ENCODE data around the gene ARHGEF2.

ARHGEF2 gene

GRCh38 chr1:155978325-155978972, at the start of gene ARHGEF2:
TSS of gene ARHGEF2 (minus strand) at chr1:155978547. CDS start at chr1:155978427, 120 bp downstream.
- DNase-seq = peak; percentile 32

DNA sequence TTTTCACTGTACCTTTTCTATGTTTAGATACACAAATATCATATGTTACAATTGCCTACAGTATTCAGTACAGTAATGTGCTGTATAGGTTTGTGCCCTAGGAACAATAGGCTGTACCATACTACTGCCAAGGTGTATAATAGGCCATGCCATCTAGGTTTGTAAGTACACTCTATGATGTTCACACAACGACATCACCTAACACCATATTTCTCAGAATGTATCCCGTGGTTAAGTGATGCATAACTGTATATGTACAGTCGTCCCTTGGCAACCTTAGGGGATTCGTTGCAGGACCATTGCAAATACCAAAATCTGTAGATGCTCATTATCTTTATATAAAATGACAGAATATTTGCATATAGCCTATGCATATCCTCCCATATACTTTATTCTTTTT, 48.2 kb upstream of the ARHGEF2 start:
- no peak for DNase-seq

- peak; percentile 17 for DNase-seq
Measured at GRCh38 chr1:156025876-156026275, 47.5 kb upstream of the ARHGEF2 start.

GRCh38 chr1:156024801-156025200, 46.5 kb upstream of the ARHGEF2 start:
- DNase-seq = no peak

DNA sequence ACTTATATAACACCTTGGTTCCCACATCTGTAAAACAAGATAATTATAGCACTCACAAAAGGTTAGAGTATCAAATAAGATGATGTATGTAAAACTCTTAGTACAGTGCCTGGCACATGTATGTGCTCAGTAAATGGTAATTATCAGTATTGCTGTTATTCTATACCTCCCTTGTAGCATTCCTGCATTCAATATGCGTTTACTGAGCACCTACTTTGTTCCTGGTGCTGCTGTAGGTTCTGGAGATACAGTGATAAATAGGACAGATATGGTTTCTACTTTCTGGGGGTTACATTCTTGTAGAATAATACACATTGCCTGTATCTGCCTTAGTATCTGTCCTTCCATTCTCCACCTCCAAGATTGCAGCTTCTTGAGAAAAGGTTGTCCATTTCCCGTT, 43.6 kb upstream of the ARHGEF2 start:
- no peak for DNase-seq

DNA sequence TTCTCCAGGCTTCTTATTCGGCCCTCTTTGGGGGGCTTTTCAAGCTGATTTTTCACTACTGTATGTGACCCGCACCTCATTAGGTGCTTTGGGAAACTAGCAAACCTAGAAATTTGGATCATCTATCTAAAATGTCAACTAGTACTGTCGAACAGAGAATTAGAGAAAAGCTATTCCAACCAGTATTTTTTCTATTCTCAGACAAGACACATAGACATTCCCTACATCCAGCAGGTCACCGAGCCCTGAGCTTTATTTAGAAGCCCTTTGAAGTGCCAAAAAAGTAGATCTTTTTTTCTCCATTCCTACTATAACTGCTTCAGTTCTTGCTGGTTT, 42.7 kb upstream of the ARHGEF2 start:
- no peak for DNase-seq

GRCh38 chr1:156020293-156021092, 42.1 kb upstream of the ARHGEF2 start, which contains the start of gene SSR2:
TSS of gene SSR2 (minus strand) at chr1:156020951. CDS start at chr1:156020167, 784 bp downstream.
- DNase-seq = peak; percentile 87

DNA sequence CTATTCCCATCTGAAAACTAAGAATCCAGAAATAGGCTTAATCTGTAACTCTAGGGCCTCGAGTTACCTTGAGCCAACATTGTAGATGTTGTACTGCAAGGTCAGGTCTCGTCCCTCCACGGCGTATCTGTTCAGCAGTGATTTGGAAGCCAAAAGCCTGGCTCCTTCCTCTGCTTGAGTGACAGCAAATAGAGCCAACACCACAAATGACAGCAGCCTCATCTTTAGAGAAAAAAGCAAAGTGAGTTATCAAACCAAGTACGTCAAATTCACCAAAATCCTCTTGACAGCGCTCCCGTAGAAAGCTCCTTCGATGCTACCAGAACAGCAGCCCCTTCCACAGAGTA, 41.6 kb upstream of the ARHGEF2 start:
- no peak for DNase-seq

- no peak for DNase-seq
Measured at GRCh38 chr1:156014829-156015228, 36.5 kb upstream of the ARHGEF2 start.

DNA sequence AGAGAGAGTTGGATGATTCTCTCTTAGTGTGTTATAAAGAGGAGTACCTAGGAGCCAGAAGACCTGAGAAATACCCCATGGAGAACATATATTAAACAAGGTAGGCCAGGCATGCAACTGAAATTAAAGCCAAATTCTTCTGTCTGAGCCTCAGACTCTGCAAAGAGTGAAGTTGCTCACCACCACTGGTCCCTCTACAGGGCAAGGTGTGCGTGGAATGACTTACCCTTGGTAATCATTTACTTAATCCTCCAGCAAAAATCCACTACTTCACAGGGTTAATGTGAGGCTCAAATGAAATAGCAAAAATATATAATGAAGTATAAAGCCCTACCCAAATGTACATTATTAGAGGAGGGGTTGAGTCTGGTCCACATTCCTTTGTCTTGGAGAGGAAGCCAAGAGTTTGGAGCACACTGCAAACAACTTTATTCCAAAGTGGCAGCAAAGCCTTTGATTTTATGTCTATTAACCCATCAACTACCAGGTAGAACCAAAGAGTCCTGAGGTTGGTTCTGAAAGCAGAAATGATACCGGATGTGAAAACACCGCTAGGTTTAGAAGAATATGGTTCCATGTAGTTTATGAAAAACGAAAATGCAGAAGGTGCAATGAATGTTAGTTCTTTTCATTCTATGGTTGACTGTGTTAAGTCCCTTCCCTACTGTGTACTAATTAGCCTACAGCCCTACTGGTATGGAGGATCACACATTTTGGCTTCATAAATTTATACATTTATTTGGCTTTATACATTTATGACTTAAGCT, 33.9 kb upstream of the ARHGEF2 start:
- DNase-seq = no peak

GRCh38 chr1:156009404-156009803, 31.1 kb upstream of the ARHGEF2 start:
- no peak for DNase-seq

DNA sequence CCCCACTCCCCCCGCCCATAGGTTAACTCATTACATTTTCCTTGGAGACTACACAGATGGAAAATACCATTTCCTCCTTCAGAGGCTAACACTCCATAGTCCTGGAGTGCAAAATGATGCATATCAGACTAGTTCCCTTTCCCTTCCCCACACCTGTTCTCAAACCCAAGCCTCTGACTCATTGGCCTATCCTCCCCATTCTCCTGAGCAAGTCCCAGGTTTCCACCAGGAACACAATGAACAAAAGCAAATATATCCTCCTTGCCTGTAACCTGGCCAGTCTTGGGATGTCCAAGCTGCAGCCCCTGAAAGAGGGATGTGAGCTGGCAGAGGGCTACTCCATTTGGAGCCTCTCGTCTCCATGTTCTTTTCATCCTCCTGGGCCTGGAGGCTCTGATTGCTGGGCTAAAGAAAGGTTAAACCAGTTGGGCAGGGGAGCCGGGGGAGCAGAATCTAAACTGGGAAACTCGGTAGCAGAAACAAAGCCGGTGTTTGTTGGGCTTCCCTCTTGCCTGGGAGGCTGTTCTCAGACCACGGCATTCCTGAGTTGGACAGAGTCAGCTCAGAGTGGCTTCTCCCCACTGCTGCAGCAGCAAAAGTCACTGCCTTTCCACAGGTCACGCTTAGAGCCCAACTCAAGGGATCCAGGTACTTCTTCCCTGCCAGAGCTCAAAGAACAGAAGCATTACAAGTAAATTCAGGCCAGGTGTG, 28.5 kb upstream of the ARHGEF2 start:
- DNase-seq = no peak

GRCh38 chr1:156004843-156005584, 26.7 kb upstream of the ARHGEF2 start:
- no peak for DNase-seq

- no peak for DNase-seq
Measured at GRCh38 chr1:156003923-156004188, 25.5 kb upstream of the ARHGEF2 start.

DNA sequence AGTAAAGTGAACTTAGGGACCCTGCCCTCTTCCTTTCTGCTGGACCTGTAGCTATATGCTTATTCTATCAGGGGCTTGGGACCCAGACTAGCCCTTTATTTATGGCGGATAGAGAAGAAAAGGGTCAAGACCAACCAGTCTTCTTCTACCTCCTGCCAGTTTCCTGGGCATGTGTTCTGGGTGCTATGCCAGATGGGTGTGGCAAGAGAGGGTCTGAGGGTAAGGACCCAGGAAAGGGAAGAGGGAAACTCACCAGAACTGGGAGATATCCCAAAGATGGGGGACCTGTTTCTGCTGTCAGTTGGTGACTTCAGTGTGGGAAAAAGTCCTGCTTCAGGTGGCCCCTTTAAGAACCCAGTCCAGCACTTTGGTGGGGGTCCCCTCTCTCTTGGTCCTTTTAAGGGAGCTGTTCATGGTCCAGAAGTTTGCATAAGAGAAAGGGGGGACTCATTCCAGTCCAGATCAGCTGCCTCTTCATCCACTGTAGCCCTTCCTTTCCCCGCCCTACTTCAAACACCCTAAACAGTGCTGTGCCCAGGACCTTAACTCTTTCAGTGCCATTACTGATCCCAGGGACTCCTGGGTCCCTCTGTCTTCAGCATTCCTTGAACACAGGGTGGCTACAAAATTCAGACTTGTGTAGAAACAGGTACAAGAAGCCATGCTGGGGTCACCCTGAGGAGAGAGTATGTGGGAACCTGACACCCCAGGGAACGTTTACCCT, 24.0 kb upstream of the ARHGEF2 start:
- no peak for DNase-seq

- DNase-seq = no peak
Measured at GRCh38 chr1:156001662-156002171, 23.4 kb upstream of the ARHGEF2 start.

DNA sequence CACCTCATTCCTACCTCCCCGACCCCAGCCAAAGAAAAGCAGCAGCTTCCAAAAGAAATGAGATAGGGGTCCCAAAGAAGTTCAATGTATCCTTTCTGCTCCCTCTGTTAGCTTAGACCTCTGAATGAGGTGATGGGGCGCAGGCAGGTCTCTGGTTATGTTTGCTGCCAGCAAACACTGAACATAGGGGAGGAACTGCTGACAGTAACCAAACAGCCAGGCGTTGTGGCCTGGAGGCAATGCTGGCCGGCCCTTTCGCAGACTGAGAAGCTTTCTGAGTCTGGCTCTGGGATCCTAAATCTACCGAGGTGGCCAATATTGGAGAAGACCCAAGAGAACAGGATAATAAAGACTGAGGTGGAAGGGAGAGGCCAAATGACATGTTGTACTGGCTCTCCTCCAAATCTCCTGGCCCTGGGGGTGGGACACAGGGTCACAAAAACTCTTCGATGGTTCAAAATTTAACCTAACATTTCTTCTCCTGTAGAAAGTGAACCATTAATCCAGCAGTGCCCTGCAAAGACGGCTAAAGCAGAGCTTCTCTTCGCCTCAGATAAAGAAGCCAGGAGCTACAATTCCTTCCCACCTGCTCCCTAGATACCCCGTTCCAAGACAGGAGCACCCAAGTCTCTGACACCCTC, 22.8 kb upstream of the ARHGEF2 start:
- DNase-seq = no peak

DNA sequence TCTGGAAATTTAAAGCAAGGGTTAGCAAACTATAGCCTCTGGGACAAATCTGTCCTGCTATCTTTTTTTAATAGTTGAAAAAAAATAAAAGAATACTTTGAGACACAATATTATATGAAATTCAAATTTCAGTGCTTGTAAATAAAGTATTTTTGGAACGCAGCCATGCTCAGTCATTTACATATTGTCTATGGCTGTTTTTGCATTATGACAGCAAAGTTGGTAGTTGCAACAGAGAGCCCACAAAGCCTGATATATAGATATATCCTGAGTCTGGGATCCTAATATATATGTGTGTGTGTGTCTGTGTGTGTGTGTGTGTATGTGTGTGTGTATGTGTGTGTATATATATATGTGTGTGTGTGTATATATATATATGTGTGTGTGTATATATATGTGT, 21.6 kb upstream of the ARHGEF2 start:
- DNase-seq = no peak

DNA sequence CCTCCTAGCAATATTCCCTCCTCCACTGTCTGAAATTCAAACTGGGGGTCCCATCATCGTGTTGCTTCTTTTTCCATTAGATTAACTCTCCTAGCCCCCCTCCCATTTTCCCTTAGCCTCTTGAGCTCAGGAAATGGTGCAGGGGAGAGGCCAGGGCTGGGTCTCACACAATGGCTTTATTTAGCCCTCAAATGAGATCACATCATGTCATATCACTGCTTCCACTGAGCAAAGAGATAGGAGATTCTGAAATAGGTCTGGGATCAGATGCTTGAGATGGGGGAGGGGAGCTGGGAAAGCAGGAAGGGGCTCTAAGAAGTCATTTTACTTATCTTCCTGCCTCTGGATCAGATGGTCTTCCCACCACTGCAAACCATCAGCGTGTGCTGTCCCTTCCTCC, 17.8 kb upstream of the ARHGEF2 start:
- no peak for DNase-seq

GRCh38 chr1:155993595-155993994, 15.2 kb upstream of the ARHGEF2 start:
- no peak for DNase-seq

- DNase-seq = no peak
Measured at GRCh38 chr1:155990005-155990739, 11.8 kb upstream of the ARHGEF2 start.
